HPDE6-E6E7 (cell line): Measurements from ENCODE around the gene HK1.

Experiments used
- DNase-seq: peaks from one replicate; pipeline ENCODE4 v3.0.0; 2011; ENCODE audit warnings: missing footprints; ENCODE audit errors: extremely low spot score

The HK1 gene

DNA sequence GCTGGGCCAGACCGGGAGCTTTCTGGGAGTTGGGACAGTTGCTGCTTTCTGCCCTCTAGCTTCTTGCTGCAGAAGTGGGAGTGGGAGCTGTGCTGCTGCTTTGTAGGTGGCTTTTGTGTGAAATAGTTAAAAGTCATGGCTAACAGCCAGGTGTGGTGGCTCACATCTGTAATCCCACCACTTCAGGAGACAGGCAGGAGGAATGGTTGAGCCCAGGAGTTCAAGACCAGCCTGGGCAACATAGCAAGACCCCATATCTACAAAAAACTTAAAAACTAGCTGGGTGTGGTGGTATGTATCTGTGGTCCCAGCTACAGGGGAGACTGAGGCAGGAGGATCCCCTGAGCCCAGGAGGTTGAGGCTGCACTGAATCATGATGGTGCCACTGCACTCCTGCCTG, 124.8 kb downstream of the HK1 start:
- DNase-seq, result no peak

DNA sequence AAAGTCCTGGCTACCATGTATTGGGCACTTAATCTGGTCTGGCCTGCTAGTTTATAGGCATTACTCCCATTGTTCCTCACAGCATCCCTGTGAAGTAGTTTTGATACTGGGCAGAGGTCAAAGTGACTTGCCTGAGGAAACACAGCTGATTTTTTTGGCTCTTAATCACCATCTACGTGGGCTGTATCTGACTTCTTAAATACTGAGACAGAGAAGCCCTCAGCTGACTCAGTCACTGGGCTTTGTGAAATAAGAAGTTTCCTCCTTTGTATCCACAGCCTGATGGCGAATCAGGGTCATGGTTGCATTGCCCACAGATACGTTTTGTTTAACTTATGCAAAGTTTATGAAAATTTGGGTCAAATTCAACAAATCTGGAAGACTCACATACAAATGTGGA, 125.2 kb downstream of the HK1 start:
- no peak for DNase-seq

DNA sequence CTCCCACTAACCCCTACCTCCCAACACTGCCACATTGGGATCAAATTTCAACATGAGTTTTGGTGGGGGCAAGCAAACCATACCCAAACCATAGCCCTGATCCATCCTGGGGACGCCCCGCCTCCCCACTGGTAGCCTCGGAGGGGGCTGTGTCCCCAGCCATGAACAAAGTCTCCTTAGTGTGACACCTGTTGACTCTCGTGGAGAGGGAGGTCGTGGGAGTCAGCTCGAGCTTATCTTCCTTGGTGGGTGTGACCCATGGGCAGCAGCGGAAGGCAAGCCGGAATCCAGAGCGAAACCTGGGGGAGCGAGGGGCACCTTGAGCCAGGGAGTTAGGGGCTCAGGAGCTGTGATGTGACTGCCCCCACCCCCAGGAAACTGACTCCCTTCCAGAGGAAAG, 126.5 kb downstream of the HK1 start:
- DNase-seq, result no peak

- DNase-seq, result no peak
Measured at GRCh38 chr10:69405221-69405620, 126.9 kb downstream of the HK1 start.

DNA sequence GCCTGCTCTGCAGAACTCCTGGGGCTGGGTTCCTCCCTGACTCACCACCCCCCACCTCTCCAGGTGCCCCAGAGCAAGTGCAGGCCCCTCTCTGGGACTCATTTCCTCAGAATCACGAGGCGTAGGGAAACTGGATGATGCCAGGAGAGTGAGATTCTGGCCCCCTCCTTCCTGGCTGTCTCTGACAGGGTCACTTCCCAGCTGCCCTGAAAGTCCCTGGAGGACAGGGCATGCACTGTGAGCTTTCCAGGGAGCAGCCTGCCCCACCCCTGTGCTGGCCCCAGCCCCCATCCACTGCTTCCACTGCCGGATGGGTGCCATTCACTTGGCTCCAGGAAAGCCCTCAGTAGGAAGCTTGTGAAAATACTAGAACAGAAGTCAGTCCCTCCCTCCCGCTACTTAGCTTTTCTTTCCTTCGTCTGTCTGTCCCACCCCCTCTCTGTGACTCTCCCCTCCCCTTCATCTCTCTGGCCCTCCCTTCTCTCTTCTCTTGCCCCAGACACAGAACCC, 128.1 kb downstream of the HK1 start:
- DNase-seq, result no peak

DNA sequence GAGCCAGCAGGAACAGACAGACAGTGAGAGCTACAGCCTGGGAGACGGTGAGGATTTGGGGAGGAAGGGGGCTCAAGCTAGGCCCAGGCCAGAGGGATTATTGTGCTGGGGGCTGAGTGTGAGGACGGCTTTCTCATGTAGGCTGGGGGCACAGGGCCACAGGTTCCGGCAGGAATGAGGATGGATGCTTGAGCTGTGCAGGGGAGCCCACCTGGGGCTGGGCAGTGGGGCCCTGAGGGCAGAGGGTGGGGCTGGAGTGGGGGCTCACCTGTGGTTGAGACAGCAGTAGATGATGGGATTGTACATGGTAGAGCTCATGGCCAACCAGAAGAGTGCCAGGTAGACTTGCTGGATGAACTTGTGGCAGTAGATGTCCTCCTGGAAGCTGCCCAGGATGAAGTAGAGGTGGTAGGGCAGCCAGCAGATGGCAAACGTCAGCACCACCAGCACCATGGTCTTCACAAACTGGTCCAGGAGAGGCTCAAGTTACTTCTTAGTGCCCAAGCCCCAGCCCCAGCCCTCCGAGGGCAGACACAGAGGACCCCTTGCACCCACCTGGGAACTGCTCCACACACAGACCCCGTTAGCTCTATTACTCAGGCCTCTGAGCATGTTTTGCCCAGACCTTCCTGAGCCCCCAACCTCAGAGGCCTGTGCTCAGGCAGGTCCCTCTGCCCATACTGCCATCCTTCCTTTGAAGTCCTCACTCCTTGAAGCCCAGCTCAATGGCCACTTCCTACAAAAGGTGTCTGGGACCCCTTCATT, 128.7 kb downstream of the HK1 start:
- DNase-seq, result no peak

DNA sequence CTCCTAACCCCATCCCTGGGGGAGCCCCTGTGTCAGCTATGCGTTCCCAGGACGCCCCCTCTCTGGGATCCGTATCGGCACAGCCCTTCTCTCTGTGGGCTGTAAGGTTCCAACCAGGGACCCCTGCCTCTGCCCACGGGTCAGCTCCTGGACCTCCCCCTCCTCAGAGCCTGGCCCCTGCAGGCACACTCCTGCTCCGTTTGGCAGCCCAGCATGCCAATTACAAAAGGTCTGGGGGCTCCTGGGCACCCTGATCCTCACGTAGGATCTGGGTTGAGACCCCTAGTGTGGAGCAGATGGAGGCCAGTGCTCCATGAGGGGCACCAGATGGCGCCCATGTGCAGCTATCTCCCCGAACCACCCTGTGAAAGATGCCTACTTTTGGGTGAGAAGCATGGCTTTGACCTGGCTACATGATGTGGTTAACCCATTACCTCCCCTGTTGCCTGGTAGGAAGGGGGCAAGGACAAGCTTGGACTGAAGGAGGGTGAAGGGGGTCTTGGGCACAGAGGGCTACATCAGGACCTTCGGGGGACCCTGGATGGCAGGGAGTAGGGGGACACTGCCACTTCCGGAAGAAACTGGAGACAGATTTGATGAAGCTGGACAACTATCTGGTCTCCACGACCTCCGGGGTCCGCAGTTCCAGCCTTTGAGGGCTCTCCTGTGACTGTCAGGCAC, 129.5 kb downstream of the HK1 start:
- DNase-seq, result no peak

GRCh38 chr10:69408318-69409175, 130.3 kb downstream of the HK1 start:
- DNase-seq, result peak; percentile 92

GRCh38 chr10:69409176-69409495, 130.8 kb downstream of the HK1 start:
- no peak for DNase-seq

- no peak for DNase-seq
Measured at GRCh38 chr10:69409968-69410367, 131.7 kb downstream of the HK1 start.

DNA sequence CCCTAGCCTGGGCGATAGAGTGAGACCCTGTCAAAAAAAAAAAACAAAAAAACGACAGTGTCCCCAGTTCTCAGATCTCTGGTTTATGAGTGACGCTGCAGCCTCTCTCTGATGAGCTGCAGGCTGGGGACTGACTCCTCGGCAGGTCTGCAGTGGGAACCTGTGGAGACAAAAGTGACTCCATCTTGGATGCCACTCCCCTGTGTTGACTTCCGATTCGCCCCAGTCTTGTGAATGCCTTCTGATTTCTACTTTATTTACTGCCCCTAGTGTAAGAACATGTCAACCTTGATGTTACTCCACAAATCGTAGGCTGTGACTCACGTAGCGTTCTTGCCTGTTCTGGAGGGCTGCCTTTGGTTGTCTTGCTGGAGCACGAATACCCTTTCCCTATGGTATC, 132.2 kb downstream of the HK1 start:
- no peak for DNase-seq

- no peak for DNase-seq
Measured at GRCh38 chr10:69411476-69411875, 133.2 kb downstream of the HK1 start.

GRCh38 chr10:69412232-69412790, 134.0 kb downstream of the HK1 start:
- DNase-seq, result no peak

GRCh38 chr10:69413221-69413865, 135.0 kb downstream of the HK1 start:
- DNase-seq, result no peak

GRCh38 chr10:69414036-69415018, 136.0 kb downstream of the HK1 start:
- DNase-seq, result no peak

DNA sequence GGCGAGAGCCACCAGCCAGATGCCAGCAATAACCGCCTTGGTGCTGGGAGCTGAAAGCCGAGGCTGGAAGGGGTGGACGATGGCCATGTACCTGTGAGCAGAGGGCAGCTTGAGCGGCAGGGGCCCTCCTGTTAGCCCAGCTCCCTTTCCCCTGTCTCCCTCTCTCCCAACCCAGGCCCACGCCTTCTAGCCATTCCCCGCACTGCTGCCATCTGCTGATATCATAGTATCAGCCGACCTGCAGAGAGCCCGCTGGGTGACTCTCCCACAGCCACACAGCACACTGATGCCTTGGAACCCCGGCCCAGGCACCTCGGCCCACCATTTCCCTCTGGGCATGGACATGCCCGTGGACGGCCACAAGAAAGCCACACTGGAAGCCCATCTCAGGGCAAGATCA, 136.8 kb downstream of the HK1 start:
- DNase-seq, result no peak

GRCh38 chr10:69415951-69416350, 137.7 kb downstream of the HK1 start:
- DNase-seq, result no peak

DNA sequence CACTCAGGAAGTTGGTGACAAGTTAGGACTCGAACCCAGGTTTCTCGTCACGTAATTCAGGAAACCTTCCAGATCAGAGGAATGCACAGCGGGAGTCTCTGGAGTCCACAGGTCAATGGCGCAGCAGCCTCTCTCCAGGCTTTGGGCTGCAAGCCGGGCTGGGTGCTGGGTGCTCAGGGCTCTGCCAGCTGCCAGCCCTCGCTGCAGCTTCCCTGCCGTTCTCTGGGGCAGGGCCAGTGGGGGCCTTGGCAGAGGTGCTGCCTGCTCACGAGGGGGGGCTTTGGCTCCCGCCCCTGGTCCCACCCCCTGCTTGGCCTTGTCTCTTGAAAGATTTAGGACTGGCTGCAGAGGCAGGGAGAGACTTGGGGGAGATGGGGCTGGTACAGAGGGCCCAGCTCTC, 138.4 kb downstream of the HK1 start, which contains the start of gene TACR2:
TSS of gene TACR2 (minus strand) at position 224 of the 400 bp plus-strand sequence. CDS start 595 bp downstream, outside the sequence.
- DNase-seq, result no peak

- no peak for DNase-seq
Measured at GRCh38 chr10:69417542-69417941, 139.2 kb downstream of the HK1 start.

DNA sequence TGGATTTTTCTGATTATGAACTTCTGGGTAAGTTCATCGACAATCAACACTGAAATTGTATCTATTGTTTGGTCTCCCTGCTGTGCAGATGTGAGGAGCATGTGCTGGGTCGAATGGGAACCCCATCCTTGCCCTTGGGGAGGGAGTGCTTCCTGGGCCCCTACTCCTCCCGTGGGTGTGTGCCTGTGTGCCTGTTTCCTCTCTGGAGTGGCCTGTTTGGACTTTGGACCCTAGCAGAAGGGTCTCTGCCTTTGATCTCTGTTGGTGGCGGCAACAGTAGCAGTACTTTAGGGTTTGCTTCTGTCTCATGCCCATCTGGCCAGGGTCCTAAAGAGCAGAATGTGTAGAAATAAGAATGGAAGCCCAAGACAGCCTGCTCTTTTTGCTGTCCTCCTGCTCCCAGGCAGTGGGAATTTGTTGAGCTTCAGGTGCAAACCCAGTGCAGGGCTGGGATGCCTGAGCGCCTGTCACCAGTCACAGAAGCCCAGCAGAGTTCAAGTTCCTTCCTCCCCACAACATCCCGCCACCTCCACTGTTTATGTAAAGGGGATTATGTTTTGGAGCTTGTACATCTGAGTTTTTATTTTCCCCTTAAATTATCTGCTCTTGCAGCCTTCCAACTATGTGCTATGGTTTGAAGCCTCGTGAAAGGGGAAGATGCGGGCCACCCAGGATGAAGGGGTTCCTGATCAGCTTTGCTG, 139.9 kb downstream of the HK1 start:
- DNase-seq, result no peak
